CD4-positive, alpha-beta T cell (primary cell): ENCODE results near the gene FSCN2. TPM values are rescaled to one million over a fixed set of nuclear protein-coding genes. Genes with fewer than 3 reads are reported as not detected.
A peak's percentile ranks its signal among the peaks of the same experiment; 100 is the strongest.

ENCODE experiments used
- ATAC-seq: fragments of 200-7000 bp; cut with Tn5 transposase; one replicate; pipeline ENCODE4 v1.10.0; 2022; ENCODE audit warnings: mild to moderate bottlenecking; ENCODE audit not compliant: poor library complexity
- CTCF ChIA-PET: fragments of 350-600 bp; sonication (Branson Sonifier 250); formaldehyde crosslinking; loops from one replicate; lab custom pipeline; 2021; ENCODE audit warnings: antibody characterized with exemption, inconsistent platforms; lab: Charles Lee
- POLR2A ChIA-PET: fragments of 350-600 bp; sonication (Branson Sonifier 250); formaldehyde crosslinking; loops from one replicate; lab custom pipeline; 2021; ENCODE audit warnings: antibody characterized with exemption, inconsistent platforms; lab: Charles Lee
- DNase-seq, 14 experiments: peaks; one replicate each; pipeline ENCODE4 v3.0.0-alpha.2; 2013 to 2020; ENCODE audit warnings: mixed read lengths in 2 of 14
- H3K27ac ChIP-seq, 2 donors: one replicate each; pipeline versions ENCODE4 v1.5.1 to v1.7.0; 2013; ENCODE audit warnings: low read length in 2 of 2, low read depth in 1 of 2, mild to moderate bottlenecking in 1 of 2
- H3K27me3 ChIP-seq, 2 experiments: 1 replicate in 1 of 2; 2 replicates in 1 of 2; pipeline versions ENCODE4 v1.6.1 to v1.7.0; 2013; ENCODE audit warnings: low read length in 2 of 2, control low read depth in 1 of 2, mild to moderate bottlenecking in 1 of 2, moderate library complexity in 1 of 2; ENCODE audit not compliant: insufficient read depth in 2 of 2, control insufficient read depth in 1 of 2
- H3K36me3 ChIP-seq: one replicate; pipeline ENCODE4 v1.6.1; 2013; ENCODE audit warnings: low read length, control low read depth; ENCODE audit not compliant: insufficient read depth
- H3K4me1 ChIP-seq: one replicate; pipeline ENCODE4 v1.6.1; 2013; ENCODE audit warnings: low read length, control low read depth; ENCODE audit not compliant: insufficient read depth
- H3K4me3 ChIP-seq: one replicate; pipeline ENCODE4 v1.5.1; 2013; ENCODE audit warnings: mild to moderate bottlenecking, low read length, moderate library complexity
- H3K9me3 ChIP-seq, 2 experiments: 1 replicate in 1 of 2; 2 replicates in 1 of 2; pipeline versions ENCODE4 v1.6.1 to v1.7.0; 2013; ENCODE audit warnings: low read length in 2 of 2, mild to moderate bottlenecking in 2 of 2, control low read depth in 1 of 2, moderate library complexity in 1 of 2; ENCODE audit not compliant: control insufficient read depth in 1 of 2, insufficient read depth in 1 of 2
- H3K27ac Mint-ChIP-seq: one replicate; pipeline ENCODE4 v1.8.0; 2020; ENCODE audit warnings: mixed read lengths
- H3K27me3 Mint-ChIP-seq: one replicate; pipeline ENCODE4 v1.8.0; 2021; ENCODE audit warnings: mixed read lengths
- H3K36me3 Mint-ChIP-seq: one replicate; pipeline ENCODE4 v1.8.0; 2021; ENCODE audit warnings: low read depth, mixed read lengths
- H3K4me1 Mint-ChIP-seq: one replicate; pipeline ENCODE4 v1.8.0; 2021; ENCODE audit warnings: low read depth, mixed read lengths
- H3K4me3 Mint-ChIP-seq: one replicate; pipeline ENCODE4 v1.8.0; 2020; ENCODE audit warnings: mild to moderate bottlenecking, mixed read lengths
- H3K9me3 Mint-ChIP-seq: one replicate; pipeline ENCODE4 v1.8.0; 2020; ENCODE audit warnings: mixed read lengths
- CTCF ChIP-seq: fragments of 200-600 bp; IDR thresholded peaks from one replicate; pipeline ENCODE4 v1.8.0; 2022; ENCODE audit warnings: antibody characterized with exemption, mild to moderate bottlenecking
- intact Hi-C, 2 experiments: fragments of 100-400 bp; cut with DNase I in 1 of 2; cut with micrococcal nuclease in 1 of 2; formaldehyde crosslinking; loops; one replicate each; pipeline versions ENCODE4 v1.15.1 to v1.9.0; 2023 to 2025; cut with DNase I, micrococcal nuclease
- total RNA-seq, 174 experiments: library from RNA in 2 of 174; stranded (reverse) in 2 of 174; gene quantifications; one replicate each; pipeline ENCODE4 v1.2.3 and lab custom pipeline; 2021 to 2026

FSCN2 gene
- total RNA-seq, 2 experiments from 2014 or later, result 1.0 to 1.1 TPM

GRCh38 chr17:81502471-81503017 is 25.6 kb upstream of the FSCN2 start:
- no peaks in the 10 kb centered on the region for H3K27me3 ChIP-seq
- TF ChIP-seq CTCF, result no peak
- H3K4me3 Mint-ChIP-seq, result no peak overlapping the region
- no peak overlapping the region for H3K27ac ChIP-seq
- H3K27ac Mint-ChIP-seq, result no peak overlapping the region
- no peaks in the 10 kb centered on the region for H3K9me3 Mint-ChIP-seq
- peaks cover 1% of the 10 kb centered on the region for H3K4me1 Mint-ChIP-seq
- H3K4me1 ChIP-seq, result no peaks in the 10 kb centered on the region
- CTCF ChIA-PET, result no interaction called here
- ATAC-seq (no peak), DNase-seq (no peak)
- H3K27me3 Mint-ChIP-seq, result no peaks in the 10 kb centered on the region
- POLR2A ChIA-PET, result interaction anchor here (0.6 to 1.6 kb wide), 2 partner anchors 10 to 11 kb away, joined by 3 read pairs; partner anchors contain the start of gene ACTG1
- no peak overlapping the region for H3K4me3 ChIP-seq
- no peaks in the 10 kb centered on the region for H3K9me3 ChIP-seq
- intact Hi-C loops, result no loop called here
- peaks cover under 1% of the 10 kb centered on the region for H3K36me3 Mint-ChIP-seq
- no peaks in the 10 kb centered on the region for H3K36me3 ChIP-seq

GRCh38 chr17:81503619-81504018 is 24.6 kb upstream of the FSCN2 start:
- H3K27me3 ChIP-seq, result no peaks in the 10 kb centered on the region
- no peak for ATAC-seq
- no peak for DNase-seq
- H3K4me3 ChIP-seq, result no peak overlapping the region
- Mint-ChIP-seq H3K27ac (no peak overlapping the region), H3K4me1 (peaks cover 11% of the 10 kb centered on the region), H3K27me3 (no peaks in the 10 kb centered on the region), H3K4me3 (no peak overlapping the region), H3K9me3 (no peaks in the 10 kb centered on the region), H3K36me3 (peaks cover 9% of the 10 kb centered on the region)
- no peak overlapping the region for H3K27ac ChIP-seq
- H3K4me1 ChIP-seq, result peaks cover 7% of the 10 kb centered on the region
- H3K36me3 ChIP-seq, result no peaks in the 10 kb centered on the region
- H3K9me3 ChIP-seq, result no peaks in the 10 kb centered on the region
- no peak for TF ChIP-seq CTCF
- CTCF ChIA-PET, result no interaction called here
- POLR2A ChIA-PET, result interaction anchor here (1.6 kb wide), 1 partner anchor 9 kb away, joined by 3 read pairs; the partner anchor contains the start of gene ACTG1
- intact Hi-C loops, result no loop called here

GRCh38 chr17:81508639-81509206 is 19.5 kb upstream of the FSCN2 start:
- no peak for TF ChIP-seq CTCF
- peaks cover 0 to 4% of the 10 kb centered on the region in 2 experiments for H3K9me3 ChIP-seq
- Mint-ChIP-seq H3K27me3 (no peaks in the 10 kb centered on the region), H3K27ac (peak overlapping the region; percentile 90), H3K9me3 (no peaks in the 10 kb centered on the region), H3K4me3 (peak overlapping the region; percentile 99), H3K36me3 (peaks cover 49% of the 10 kb centered on the region), H3K4me1 (peaks cover 43% of the 10 kb centered on the region)
- ChIA-PET CTCF (interaction anchor here (0.8 to 2.0 kb wide), 3 partner anchors 10 to 217 kb away, joined by 3 to 6 read pairs (median 4); no protein-coding TSS in a partner anchor), POLR2A (interaction anchor here (0.7 to 9.3 kb wide), 14 partner anchors 9 to 1669 kb away, joined by 3 to 93 read pairs (median 5); partner anchors contain the start of genes BAHCC1, CBX4 and FAAP100)
- DNase-seq (peak in 1 of 14 experiments; percentile 33), ATAC-seq (no peak)
- intact Hi-C loops, result loop anchor here in 1 of 2 experiments (5.0 kb wide), 1 partner anchor 111 kb away; the partner anchor contains the start of gene BAHCC1
- H3K4me1 ChIP-seq, result peaks cover 40% of the 10 kb centered on the region
- peaks cover 35% of the 10 kb centered on the region for H3K36me3 ChIP-seq
- H3K4me3 ChIP-seq, result peak overlapping the region; percentile 98
- H3K27ac ChIP-seq, result peak overlapping the region; percentile 47 to 72
- H3K27me3 ChIP-seq, result no peaks in the 10 kb centered on the region
